Measurements from ENCODE around the gene ATOX1.

The ATOX1 gene

GRCh38 chr5:151707567-151707966, 50.9 kb downstream of the ATOX1 start:
- Histone ChIP-seq H3K27me3 (ENCODE audit: control insufficient read depth, insufficient read depth, low read length) (no peaks in the 10 kb centered on the region), H3K4me2 (ENCODE audit: low read length) (no peak overlapping the region), H3K36me3 (ENCODE audit: control insufficient read depth, insufficient read depth, low read length) (no peaks in the 10 kb centered on the region), H3K4me1 (peaks cover 10% of the 10 kb centered on the region), H2AFZ (no peak overlapping the region), H3K9me3 (ENCODE audit: control insufficient read depth, low read length) (no peaks in the 10 kb centered on the region), H3K9ac (no peak overlapping the region), H3K4me3 (ENCODE audit: low read depth, low read length) (no peak overlapping the region), H3K27ac (no peak overlapping the region), H3K79me2 (no peaks in the 10 kb centered on the region)
- TF ChIP-seq, protein P1, sequence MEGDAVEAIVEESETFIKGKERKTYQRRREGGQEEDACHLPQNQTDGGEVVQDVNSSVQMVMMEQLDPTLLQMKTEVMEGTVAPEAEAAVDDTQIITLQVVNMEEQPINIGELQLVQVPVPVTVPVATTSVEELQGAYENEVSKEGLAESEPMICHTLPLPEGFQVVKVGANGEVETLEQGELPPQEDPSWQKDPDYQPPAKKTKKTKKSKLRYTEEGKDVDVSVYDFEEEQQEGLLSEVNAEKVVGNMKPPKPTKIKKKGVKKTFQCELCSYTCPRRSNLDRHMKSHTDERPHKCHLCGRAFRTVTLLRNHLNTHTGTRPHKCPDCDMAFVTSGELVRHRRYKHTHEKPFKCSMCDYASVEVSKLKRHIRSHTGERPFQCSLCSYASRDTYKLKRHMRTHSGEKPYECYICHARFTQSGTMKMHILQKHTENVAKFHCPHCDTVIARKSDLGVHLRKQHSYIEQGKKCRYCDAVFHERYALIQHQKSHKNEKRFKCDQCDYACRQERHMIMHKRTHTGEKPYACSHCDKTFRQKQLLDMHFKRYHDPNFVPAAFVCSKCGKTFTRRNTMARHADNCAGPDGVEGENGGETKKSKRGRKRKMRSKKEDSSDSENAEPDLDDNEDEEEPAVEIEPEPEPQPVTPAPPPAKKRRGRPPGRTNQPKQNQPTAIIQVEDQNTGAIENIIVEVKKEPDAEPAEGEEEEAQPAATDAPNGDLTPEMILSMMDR (IDR thresholded peaks at IDR 0.05): no peak

DNA sequence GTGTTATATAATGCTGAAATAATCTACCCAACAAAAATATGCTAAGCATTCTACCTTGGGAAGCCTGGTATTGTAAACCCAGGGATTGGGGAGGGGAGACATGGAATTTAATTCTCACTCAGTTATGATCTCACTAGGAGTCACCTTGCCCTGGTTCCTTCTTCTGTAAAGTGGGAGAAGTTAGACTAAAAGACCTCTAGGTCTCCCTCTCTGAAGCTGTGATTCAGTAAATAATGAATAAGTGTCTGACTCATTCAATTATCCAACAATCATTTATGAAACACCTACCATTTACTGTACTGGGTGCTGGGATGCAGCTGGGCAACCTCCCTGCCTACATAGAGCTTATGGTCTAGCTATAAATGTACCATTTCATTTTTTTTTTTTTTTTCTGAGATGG, 51.5 kb downstream of the ATOX1 start:
- Histone ChIP-seq H3K9ac (no peak overlapping the region), H3K27ac (no peak overlapping the region), H3K9me3 (ENCODE audit: control insufficient read depth, low read length) (no peaks in the 10 kb centered on the region), H3K4me2 (ENCODE audit: low read length) (no peak overlapping the region), H3K27me3 (ENCODE audit: control insufficient read depth, insufficient read depth, low read length) (no peaks in the 10 kb centered on the region), H3K4me3 (ENCODE audit: low read depth, low read length) (no peak overlapping the region), H3K79me2 (no peaks in the 10 kb centered on the region), H2AFZ (no peak overlapping the region), H3K4me1 (peaks cover 12% of the 10 kb centered on the region), H3K36me3 (ENCODE audit: control insufficient read depth, insufficient read depth, low read length) (no peaks in the 10 kb centered on the region)
- TF ChIP-seq, protein P1 (IDR thresholded peaks at IDR 0.05): no peak

GRCh38 chr5:151703780-151704179, 54.7 kb downstream of the ATOX1 start:
- Histone ChIP-seq H3K9me3 (ENCODE audit: control insufficient read depth, low read length) (no peaks in the 10 kb centered on the region), H3K79me2 (no peaks in the 10 kb centered on the region)
- TF ChIP-seq, protein P1 (IDR thresholded peaks at IDR 0.05): no peak

DNA sequence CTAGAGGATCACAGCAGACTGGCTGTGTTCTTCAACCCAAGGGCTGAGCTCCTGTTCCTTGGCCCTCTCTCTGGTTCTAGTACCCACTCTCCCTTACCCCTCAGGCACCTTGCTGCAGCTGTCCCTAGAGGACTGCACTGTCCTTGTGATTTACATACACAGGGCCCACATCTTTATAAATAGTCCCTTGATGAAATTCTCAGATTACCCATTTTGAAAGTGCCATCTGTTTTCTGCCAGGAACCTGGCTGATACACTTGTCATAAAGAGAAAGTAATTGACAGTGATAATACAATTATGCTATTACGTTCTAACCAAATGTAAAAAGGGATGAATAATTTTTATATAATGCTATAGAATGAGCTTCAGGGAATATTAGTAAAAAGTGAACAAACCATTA, 55.2 kb downstream of the ATOX1 start:
- Histone ChIP-seq H3K9ac (no peak overlapping the region), H3K4me1 (peaks cover 33% of the 10 kb centered on the region), H2AFZ (peak overlapping the region; percentile 68), H3K27ac (peak overlapping the region; percentile 64), H3K36me3 (ENCODE audit: control insufficient read depth, insufficient read depth, low read length) (no peaks in the 10 kb centered on the region), H3K4me3 (ENCODE audit: low read depth, low read length) (no peak overlapping the region), H3K79me2 (no peaks in the 10 kb centered on the region), H3K4me2 (ENCODE audit: low read length) (no peak overlapping the region), H3K27me3 (ENCODE audit: control insufficient read depth, insufficient read depth, low read length) (no peaks in the 10 kb centered on the region), H3K9me3 (ENCODE audit: control insufficient read depth, low read length) (no peaks in the 10 kb centered on the region)
- TF ChIP-seq, protein P1 (IDR thresholded peaks at IDR 0.05): no peak

More at GRCh38 chr5:151703780-151704179, 54.7 kb downstream of the ATOX1 start:
- Histone ChIP-seq H2AFZ (no peak overlapping the region), H3K27ac (peak overlapping the region; percentile 64), H3K36me3 (ENCODE audit: control insufficient read depth, insufficient read depth, low read length) (no peaks in the 10 kb centered on the region), H3K4me2 (ENCODE audit: low read length) (no peak overlapping the region), H3K4me1 (peaks cover 31% of the 10 kb centered on the region), H3K9ac (no peak overlapping the region), H3K27me3 (ENCODE audit: control insufficient read depth, insufficient read depth, low read length) (no peaks in the 10 kb centered on the region), H3K4me3 (ENCODE audit: low read depth, low read length) (no peak overlapping the region)

- Histone ChIP-seq H3K4me1 (peaks cover 33% of the 10 kb centered on the region), H3K79me2 (no peaks in the 10 kb centered on the region), H3K4me3 (ENCODE audit: low read depth, low read length) (no peak overlapping the region), H3K27ac (peak overlapping the region; percentile 33), H3K36me3 (ENCODE audit: control insufficient read depth, insufficient read depth, low read length) (no peaks in the 10 kb centered on the region), H3K9me3 (ENCODE audit: control insufficient read depth, low read length) (no peaks in the 10 kb centered on the region), H2AFZ (peak overlapping the region; percentile 41), H3K27me3 (ENCODE audit: control insufficient read depth, insufficient read depth, low read length) (no peaks in the 10 kb centered on the region), H3K4me2 (ENCODE audit: low read length) (no peak overlapping the region), H3K9ac (no peak overlapping the region)
- TF ChIP-seq, protein P1 (IDR thresholded peaks at IDR 0.05): no peak
Observed at GRCh38 chr5:151700820-151701219, 57.6 kb downstream of the ATOX1 start.
